Measurements from ENCODE around the gene ATXN7.

DNA sequence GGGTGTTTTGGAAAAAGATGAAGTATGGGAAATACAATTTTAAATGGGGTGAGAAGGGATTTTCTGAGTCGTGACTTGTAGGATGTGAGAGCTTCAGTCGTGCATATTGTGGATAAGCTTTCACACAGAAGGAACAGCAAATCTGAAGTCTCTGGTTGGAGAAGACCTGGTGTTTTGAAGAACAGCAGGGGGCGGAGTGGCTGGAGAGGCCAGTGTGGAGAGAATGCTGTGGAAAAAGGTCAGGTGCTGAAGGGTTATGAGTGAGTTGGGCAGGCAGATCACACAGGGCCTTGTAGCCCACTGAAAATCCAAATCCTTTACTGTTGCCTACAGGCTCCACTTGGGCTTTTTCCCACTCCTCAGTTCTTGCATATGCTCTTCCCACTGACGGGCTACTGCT lies 62.6 kb downstream of the ATXN7 start:
- TF ChIP-seq, protein P1, sequence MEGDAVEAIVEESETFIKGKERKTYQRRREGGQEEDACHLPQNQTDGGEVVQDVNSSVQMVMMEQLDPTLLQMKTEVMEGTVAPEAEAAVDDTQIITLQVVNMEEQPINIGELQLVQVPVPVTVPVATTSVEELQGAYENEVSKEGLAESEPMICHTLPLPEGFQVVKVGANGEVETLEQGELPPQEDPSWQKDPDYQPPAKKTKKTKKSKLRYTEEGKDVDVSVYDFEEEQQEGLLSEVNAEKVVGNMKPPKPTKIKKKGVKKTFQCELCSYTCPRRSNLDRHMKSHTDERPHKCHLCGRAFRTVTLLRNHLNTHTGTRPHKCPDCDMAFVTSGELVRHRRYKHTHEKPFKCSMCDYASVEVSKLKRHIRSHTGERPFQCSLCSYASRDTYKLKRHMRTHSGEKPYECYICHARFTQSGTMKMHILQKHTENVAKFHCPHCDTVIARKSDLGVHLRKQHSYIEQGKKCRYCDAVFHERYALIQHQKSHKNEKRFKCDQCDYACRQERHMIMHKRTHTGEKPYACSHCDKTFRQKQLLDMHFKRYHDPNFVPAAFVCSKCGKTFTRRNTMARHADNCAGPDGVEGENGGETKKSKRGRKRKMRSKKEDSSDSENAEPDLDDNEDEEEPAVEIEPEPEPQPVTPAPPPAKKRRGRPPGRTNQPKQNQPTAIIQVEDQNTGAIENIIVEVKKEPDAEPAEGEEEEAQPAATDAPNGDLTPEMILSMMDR (IDR thresholded peaks at IDR 0.05): no peak
- no peak for TF ChIP-seq POLR2A (IDR thresholded peaks at IDR 0.05)
- TF ChIP-seq EP300 (IDR thresholded peaks at IDR 0.05): no peak
